Right lobe of liver (tissue), 6 donors: ENCODE results near the gene SNF8. TPM values are rescaled to one million over a fixed set of nuclear protein-coding genes. Genes with fewer than 3 reads are reported as not detected.

Experiments
- ATAC-seq, 4 donors: fragments of 200-7000 bp; cut with Tn5 transposase; one replicate each; pipeline ENCODE4 v1.9.1; 2020; ENCODE audit warnings: mild to moderate bottlenecking in 4 of 4, moderate library complexity in 4 of 4
- DNase-seq, 3 donors: peaks; one replicate each; pipeline ENCODE4 v3.0.0-alpha.2; 2020
- H3K27ac ChIP-seq, 3 donors: fragments of 200-600 bp; one replicate each; pipeline ENCODE4 v1.8.0; 2022
- H3K27me3 ChIP-seq, 2 donors: fragments of 200-600 bp; one replicate each; pipeline ENCODE4 v1.8.0; 2022
- H3K36me3 ChIP-seq, 4 donors: fragments of 200-600 bp; sonication (generic) in 1 of 4; one replicate each; pipeline versions ENCODE4 v1.5.1 to v1.8.0; 2017 to 2022; ENCODE audit warnings: control low read depth in 1 of 4
- H3K4me1 ChIP-seq, 4 donors: fragments of 200-600 bp; sonication (generic) in 1 of 4; one replicate each; pipeline versions ENCODE4 v1.5.1 to v1.8.0; 2017 to 2022; ENCODE audit warnings: control low read depth in 1 of 4
- H3K4me3 ChIP-seq, 3 donors: fragments of 200-600 bp; one replicate each; pipeline ENCODE4 v1.8.0; 2022
- H3K9me3 ChIP-seq, 4 donors: fragments of 200-600 bp; sonication (generic) in 1 of 4; one replicate each; pipeline versions ENCODE4 v1.5.1 to v1.8.0; 2017 to 2022; ENCODE audit warnings: control low read depth in 1 of 4
- POLR2A ChIP-seq: fragments of 450-650 bp; IDR thresholded peaks from one replicate; pipeline ENCODE4 v1.6.1; 2017; ENCODE audit warnings: antibody characterized with exemption, mild to moderate bottlenecking
- WGBS: methylation state at CpG from one replicate; pipeline ENCODE4 v1.1.6; 2018; ENCODE audit warnings: low coverage, low lambda C conversion rate; ENCODE audit not compliant: insufficient coverage; ENCODE audit errors: missing lambda C conversion rate; 5-methylcytosine and 5-hydroxymethylcytosine counted together
- intact Hi-C, 2 donors: fragments of 100-400 bp; cut with DNase I; formaldehyde crosslinking; loops; one replicate each; pipeline versions ENCODE4 v1.11.2 to v1.14.1; 2022
- total RNA-seq, 6 experiments: library from RNA; depleted of rRNA in 2 of 6; stranded (reverse); fragments of >200 nt in 2 of 6; fragmentation: NEBNext Ultra II Directional in 3 of 6; extraction: Animal tissue kit (Norgen Biotek cat#: 25700) in 3 of 6; gene quantifications; one replicate each; pipeline versions ENCODE4 v1.1.0 to v1.2.4, GENCODE V29; 2016 to 2023
- TF ChIP-seq, protein P1 (sequence below), 4 donors: fragments of 200-600 bp in 3 of 4; fragments of 450-650 bp in 1 of 4; IDR thresholded peaks; one replicate each; pipeline versions ENCODE4 v1.5.1 to v1.8.0; 2016 to 2022; ENCODE audit warnings: antibody characterized with exemption in 4 of 4, mild to moderate bottlenecking in 2 of 4
- donor health status: DM: no; HTN: yes; CAD: no.
- donor health status: DM: no; HTN: no; CAD: no.
- donor health status: DM: no; HTN: no; CAD: no.
- donor health status: DM: no; HTN: yes; CAD: no.
- donor health status: DM: no; HTN: yes; CAD: no.

SNF8 gene
- total RNA-seq, 6 experiments from 2014 or later, result 35.8 to 62.9 (median 47.5) TPM

DNA sequence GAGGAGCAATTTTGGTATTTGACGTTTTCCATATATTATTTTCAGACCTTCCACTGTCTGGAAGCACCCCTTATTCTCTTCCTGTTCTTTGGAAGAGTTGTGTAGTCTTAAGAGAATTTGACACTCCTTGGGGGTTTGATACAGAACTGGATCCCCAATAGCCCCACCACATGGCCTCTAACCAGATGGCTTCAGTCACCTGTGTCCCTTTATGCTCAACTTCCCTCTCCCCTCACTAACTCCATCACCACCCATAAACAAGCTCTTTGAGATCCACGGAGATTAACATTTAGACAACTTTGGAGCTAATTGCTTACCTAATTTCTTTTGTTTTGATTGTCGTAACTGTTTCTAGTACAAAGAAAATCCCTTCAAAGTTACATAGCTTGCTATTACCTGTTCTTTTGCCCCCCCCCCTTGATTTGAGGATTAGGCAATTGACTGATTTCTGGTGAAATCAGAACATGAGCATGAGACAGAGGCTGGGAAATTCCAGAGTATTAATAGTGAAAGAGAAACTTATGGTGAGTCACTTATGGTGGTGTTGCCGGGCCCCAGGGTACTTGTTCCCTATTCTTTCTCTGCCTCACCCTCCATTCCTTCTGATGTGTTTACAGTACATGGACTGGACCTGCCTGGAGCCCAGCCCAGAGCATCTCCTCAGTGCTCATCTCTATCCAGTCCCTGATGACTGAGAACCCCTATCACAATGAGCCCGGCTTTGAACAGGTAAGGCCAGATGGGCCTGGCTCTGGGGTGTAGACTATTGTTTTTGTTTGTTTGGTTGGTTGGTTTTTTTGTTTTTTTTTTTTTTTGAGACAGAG is 29.0 kb downstream of the SNF8 start:
- peak; percentile 54 to 98 (median 68) for ATAC-seq
- Histone ChIP-seq H3K27me3 (no peaks in the 10 kb centered on the region), H3K36me3 (peaks cover 12 to 70% (median 27%) of the 10 kb centered on the region in 4 donors), H3K4me3 (no peak overlapping the region), H3K9me3 (no peaks in the 10 kb centered on the region), H3K27ac (peak overlapping the region in 1 of 3 donors; percentile 29), H3K4me1 (peaks cover 0 to 4% (median 2%) of the 10 kb centered on the region in 4 donors)
- WGBS, result 50% methylated on average over 5 of the region's 5 CpGs
- intact Hi-C loops, result loop anchor here in 1 of 2 donors (10.0 kb wide), 1 partner anchor 59 kb away; no protein-coding TSS in a partner anchor
- TF ChIP-seq, protein P1, sequence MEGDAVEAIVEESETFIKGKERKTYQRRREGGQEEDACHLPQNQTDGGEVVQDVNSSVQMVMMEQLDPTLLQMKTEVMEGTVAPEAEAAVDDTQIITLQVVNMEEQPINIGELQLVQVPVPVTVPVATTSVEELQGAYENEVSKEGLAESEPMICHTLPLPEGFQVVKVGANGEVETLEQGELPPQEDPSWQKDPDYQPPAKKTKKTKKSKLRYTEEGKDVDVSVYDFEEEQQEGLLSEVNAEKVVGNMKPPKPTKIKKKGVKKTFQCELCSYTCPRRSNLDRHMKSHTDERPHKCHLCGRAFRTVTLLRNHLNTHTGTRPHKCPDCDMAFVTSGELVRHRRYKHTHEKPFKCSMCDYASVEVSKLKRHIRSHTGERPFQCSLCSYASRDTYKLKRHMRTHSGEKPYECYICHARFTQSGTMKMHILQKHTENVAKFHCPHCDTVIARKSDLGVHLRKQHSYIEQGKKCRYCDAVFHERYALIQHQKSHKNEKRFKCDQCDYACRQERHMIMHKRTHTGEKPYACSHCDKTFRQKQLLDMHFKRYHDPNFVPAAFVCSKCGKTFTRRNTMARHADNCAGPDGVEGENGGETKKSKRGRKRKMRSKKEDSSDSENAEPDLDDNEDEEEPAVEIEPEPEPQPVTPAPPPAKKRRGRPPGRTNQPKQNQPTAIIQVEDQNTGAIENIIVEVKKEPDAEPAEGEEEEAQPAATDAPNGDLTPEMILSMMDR (IDR thresholded peaks at IDR 0.05), result no peak
- TF ChIP-seq POLR2A, result no peak
- peak in 1 of 3 donors; percentile 42 for DNase-seq

- Histone ChIP-seq H3K36me3 (peaks cover 0 to 42% (median 6%) of the 10 kb centered on the region in 4 donors), H3K4me1 (peaks cover 0 to 10% (median 6%) of the 10 kb centered on the region in 4 donors), H3K27ac (no peak overlapping the region), H3K4me3 (no peak overlapping the region), H3K27me3 (no peaks in the 10 kb centered on the region), H3K9me3 (no peaks in the 10 kb centered on the region)
- no peak for DNase-seq
- intact Hi-C loops, result loop anchor here in 1 of 2 donors (10.0 kb wide), 1 partner anchor 62 kb away; no protein-coding TSS in a partner anchor
- TF ChIP-seq, protein P1 (IDR thresholded peaks at IDR 0.05), result no peak
- TF ChIP-seq POLR2A, result no peak
- ATAC-seq, result no peak
- 91% methylated on average over 2 of the region's 2 CpGs for WGBS
These were observed 32.2 kb downstream of the SNF8 start for GRCh38 chr17:48912476-48912875.

- intact Hi-C loops, result loop anchor here in 1 of 2 donors (10.0 kb wide), 1 partner anchor 64 kb away; no protein-coding TSS in a partner anchor
- Histone ChIP-seq H3K27me3 (no peaks in the 10 kb centered on the region), H3K4me1 (peaks cover 0 to 10% (median 7%) of the 10 kb centered on the region in 4 donors), H3K27ac (no peak overlapping the region), H3K36me3 (peaks cover 0 to 28% (median 0%) of the 10 kb centered on the region in 4 donors), H3K4me3 (no peak overlapping the region), H3K9me3 (no peaks in the 10 kb centered on the region)
- TF ChIP-seq, protein P1 (IDR thresholded peaks at IDR 0.05), result no peak
- TF ChIP-seq POLR2A, result no peak
- no peak for ATAC-seq
- WGBS, result 63% methylated on average over 2 of the region's 2 CpGs
- no peak for DNase-seq
These were observed 34.3 kb downstream of the SNF8 start for GRCh38 chr17:48910370-48910769.

- H3K27me3 ChIP-seq, result no peaks in the 10 kb centered on the region
- TF ChIP-seq POLR2A, result no peak
- TF ChIP-seq, protein P1 (IDR thresholded peaks at IDR 0.05), result no peak
- ATAC-seq (no peak), DNase-seq (no peak)
- H3K27ac ChIP-seq, result no peak overlapping the region
- H3K9me3 ChIP-seq, result no peaks in the 10 kb centered on the region
- H3K36me3 ChIP-seq, result peaks cover 0 to 28% (median 0%) of the 10 kb centered on the region in 4 donors
- intact Hi-C loops, result loop anchor here in 1 of 2 donors (10.0 kb wide), 1 partner anchor 65 kb away; no protein-coding TSS in a partner anchor
- H3K4me3 ChIP-seq, result no peak overlapping the region
- H3K4me1 ChIP-seq, result peaks cover 0 to 10% (median 7%) of the 10 kb centered on the region in 4 donors
- 57% methylated on average over 4 of the region's 4 CpGs for WGBS
These were observed 34.9 kb downstream of the SNF8 start for GRCh38 chr17:48909783-48910182.
